Activated CD8-positive, alpha-beta memory T cell treated with anti-CD3 and anti-CD28 coated beads, Interleukin-2, amount 10 ng/mL, durations not matched to agents 7 days and 5 days (primary cell): ENCODE measurements around the gene BRD9. TPM values are rescaled to one million over a fixed set of nuclear protein-coding genes. Genes with fewer than 3 reads are reported as not detected.
"Not testable (repeated sequence)": the region's sequence is repeated elsewhere in the genome, so short reads cannot be mapped to it uniquely, and the experiment has no call there.

Source experiments
- ATAC-seq: fragments of 150-1000 bp; cut with Tn5 transposase; one replicate; pipeline ENCODE4 v1.10.0; 2021; ENCODE audit warnings: moderate library complexity
- CTCF ChIA-PET: fragments of 350-600 bp; sonication (Branson Sonifier 250); formaldehyde crosslinking; loops from one replicate; lab custom pipeline; 2021; ENCODE audit warnings: antibody characterized with exemption; lab: Charles Lee
- DNase-seq: peaks from one replicate; pipeline ENCODE4 v3.0.0-alpha.2; 2020
- H3K27ac Mint-ChIP-seq: one replicate; pipeline ENCODE4 v1.8.0; 2021; ENCODE audit warnings: mild to moderate bottlenecking, mixed read lengths
- H3K27me3 Mint-ChIP-seq: one replicate; pipeline ENCODE4 v1.8.0; 2021; ENCODE audit warnings: mixed read lengths
- H3K36me3 Mint-ChIP-seq: one replicate; pipeline ENCODE4 v1.8.0; 2021; ENCODE audit warnings: mild to moderate bottlenecking, mixed read lengths
- H3K4me1 Mint-ChIP-seq: one replicate; pipeline ENCODE4 v1.8.0; 2021; ENCODE audit warnings: mixed read lengths
- H3K4me3 Mint-ChIP-seq: one replicate; pipeline ENCODE4 v1.8.0; 2021; ENCODE audit warnings: mild to moderate bottlenecking, moderate library complexity, mixed read lengths
- H3K9me3 Mint-ChIP-seq: one replicate; pipeline ENCODE4 v1.8.0; 2022; ENCODE audit warnings: low read depth, mixed read lengths
- total RNA-seq, 2 experiments: library from RNA; stranded (reverse); gene quantifications; one replicate each; pipeline ENCODE4 v1.2.3, GENCODE V29; 2021

Gene BRD9
- total RNA-seq, 2 experiments from 2014 or later: 58.6 to 64.7 TPM

DNA sequence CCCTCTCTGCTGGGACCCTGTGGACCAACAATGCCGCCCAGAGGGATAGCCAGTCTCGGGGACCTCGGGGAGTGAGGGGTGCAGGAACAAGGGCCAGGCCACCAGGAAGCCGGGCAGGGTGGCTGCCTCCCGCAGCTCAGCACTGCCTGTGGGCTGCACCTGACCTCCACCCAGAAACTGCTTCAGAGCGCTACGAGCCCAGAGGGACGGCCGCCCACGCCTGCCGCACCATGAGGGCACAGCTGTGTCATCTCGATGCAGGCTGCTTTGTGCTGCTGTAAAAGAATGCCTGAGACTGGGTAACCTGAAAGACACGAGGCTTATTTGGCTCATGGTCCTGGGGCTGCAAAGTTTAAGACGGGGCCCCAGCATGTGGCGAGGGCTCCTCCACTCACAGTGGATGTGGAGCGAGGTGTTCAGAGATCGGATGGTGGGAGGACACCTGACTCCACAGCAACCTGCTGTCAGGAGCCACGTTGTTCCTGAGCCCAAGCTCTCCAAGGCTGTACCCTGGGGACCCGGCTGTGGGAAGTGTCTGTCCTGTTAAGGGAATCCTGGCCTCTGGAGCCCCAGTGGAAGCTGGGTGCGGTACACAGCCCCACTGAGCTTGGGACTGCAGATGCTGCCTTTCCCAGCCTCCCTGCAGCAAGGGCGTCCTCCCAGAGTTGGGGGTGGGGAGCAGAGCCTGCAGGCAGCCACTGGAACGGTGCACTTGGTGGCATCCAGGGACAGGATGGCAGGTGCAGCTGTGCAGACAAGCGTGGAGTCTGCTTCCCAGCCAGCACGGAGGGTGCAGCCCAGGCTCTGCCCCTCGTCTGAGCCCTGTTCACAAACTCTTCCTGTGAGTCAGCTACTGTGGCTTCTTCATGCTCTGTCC is 30.0 kb downstream of the BRD9 start:
- DNase-seq (no peak), ATAC-seq (no peak)
- Mint-ChIP-seq H3K4me3 (no peak overlapping the region), H3K36me3 (peaks cover 8% of the 10 kb centered on the region), H3K27ac (no peak overlapping the region), H3K27me3 (no peaks in the 10 kb centered on the region), H3K9me3 (no peaks in the 10 kb centered on the region), H3K4me1 (no peaks in the 10 kb centered on the region)
- CTCF ChIA-PET: no interaction called here

DNA sequence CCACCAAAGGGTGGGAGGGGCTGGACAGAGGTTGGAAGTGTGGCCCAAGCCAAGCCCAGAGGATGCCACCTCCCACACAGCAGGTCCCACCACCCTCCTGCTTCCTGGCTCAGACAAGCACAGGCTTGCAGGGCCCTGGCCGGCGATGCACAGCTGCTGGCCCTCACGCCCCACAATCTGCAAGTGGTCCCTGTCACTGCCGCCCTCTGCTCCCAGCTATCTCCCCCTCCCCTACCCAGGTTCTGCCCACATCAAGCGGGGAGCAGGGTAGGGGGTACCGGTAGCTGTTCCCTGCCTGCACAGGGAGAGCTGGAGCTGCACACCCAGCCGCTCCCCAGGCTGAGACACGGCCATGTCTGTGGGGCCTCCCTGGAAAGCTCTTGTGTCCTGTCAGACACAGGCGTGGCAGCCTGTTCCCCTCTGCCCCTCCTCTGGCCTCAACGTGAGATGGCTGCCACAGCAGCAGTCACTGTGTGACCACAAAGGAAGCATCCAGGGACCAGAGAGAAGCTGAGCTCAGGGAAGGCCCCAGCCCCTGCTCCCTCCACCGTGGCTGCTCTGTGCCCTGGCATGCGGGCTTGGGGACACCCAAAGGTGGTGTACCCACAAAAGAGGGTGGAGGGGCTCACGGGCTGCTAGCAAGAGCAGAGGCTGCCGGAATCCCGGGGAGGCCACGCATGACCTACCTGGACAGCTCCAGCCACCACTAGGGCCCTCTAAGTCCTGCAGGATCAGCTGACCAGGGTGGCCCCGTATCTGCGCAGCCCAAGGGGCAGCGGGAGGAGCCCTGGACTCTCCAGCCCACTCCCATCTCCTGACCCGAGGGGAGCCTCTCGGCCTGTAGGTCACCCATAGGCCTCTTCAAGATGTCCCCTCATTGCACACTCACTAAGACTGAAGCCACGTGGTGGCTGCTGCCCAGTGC is 30.9 kb downstream of the BRD9 start:
- no peak overlapping the region for H3K4me3 Mint-ChIP-seq
- H3K27me3 Mint-ChIP-seq: no peaks in the 10 kb centered on the region
- no peaks in the 10 kb centered on the region for H3K9me3 Mint-ChIP-seq
- no peak overlapping the region for H3K27ac Mint-ChIP-seq
- no peaks in the 10 kb centered on the region for H3K4me1 Mint-ChIP-seq
- DNase-seq (no peak), ATAC-seq (no peak)
- H3K36me3 Mint-ChIP-seq: peaks cover 7% of the 10 kb centered on the region
- CTCF ChIA-PET: no interaction called here

DNA sequence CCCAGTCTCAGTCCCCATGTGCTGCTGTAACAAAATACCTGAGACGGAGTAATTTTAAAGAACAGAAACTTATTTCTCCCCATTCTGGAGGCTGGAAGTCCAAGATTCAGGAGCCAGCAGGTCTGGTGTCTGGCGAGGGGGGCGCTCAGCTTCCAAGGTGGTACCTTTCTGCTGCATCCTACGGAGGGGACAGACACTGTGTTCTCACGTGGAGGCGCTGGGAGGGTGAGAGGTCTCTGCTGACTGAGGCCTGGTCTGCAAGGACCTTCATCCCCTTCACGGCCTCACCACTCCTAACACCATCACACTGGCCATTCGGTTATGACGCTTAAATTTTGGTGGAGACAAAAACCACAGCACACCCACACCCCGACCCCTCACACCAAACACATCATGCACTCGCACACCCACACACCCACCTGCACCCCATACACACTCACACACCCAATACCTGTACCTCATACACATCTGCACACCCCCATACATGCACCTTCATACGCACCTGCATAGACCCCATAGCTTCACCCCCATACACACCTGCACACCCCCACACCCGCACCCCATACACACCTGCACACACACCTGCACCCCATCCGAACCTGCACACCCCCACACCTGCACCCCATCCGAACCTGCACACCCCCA is 32.0 kb downstream of the BRD9 start:
- no peak for ATAC-seq
- Mint-ChIP-seq H3K9me3 (no peaks in the 10 kb centered on the region), H3K27ac (no peak overlapping the region)

DNA sequence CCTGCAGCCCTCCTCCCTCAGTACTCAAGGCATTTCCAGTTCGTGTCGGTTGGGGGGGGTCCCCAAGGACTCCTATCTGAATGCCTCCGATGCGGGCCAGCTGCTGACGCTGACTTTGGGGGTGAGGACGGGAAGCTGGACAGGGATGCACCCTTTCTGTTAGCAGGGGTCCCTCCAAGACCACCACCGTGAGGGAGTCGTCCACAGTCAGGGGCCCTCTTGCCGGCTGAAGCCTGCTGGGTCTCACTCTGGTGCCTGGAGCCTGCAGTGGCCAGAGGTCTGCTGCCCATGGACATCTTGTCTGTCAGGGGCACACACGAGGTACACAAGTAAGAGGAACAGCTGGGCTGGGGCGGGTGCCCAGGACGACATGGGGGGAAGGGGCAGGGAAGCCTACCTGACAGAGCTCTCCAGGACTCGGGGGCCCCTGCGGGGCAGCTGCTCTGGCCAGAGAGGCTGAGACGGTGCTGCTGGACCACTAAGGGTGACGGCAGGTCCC is 32.8 kb downstream of the BRD9 start:
- Mint-ChIP-seq H3K36me3 (peaks cover 6% of the 10 kb centered on the region), H3K4me1 (no peaks in the 10 kb centered on the region), H3K27me3 (no peaks in the 10 kb centered on the region), H3K4me3 (no peak overlapping the region), H3K27ac (no peak overlapping the region), H3K9me3 (no peaks in the 10 kb centered on the region)
- ATAC-seq: no peak
- DNase-seq: no peak
- CTCF ChIA-PET: no interaction called here

More for the DNA sequence above, 32.0 kb downstream of the BRD9 start:
- DNase-seq: no peak
- CTCF ChIA-PET: no interaction called here
- Mint-ChIP-seq H3K27me3 (no peaks in the 10 kb centered on the region), H3K4me3 (no peak overlapping the region), H3K4me1 (no peaks in the 10 kb centered on the region), H3K36me3 (peaks cover 6% of the 10 kb centered on the region)

DNA sequence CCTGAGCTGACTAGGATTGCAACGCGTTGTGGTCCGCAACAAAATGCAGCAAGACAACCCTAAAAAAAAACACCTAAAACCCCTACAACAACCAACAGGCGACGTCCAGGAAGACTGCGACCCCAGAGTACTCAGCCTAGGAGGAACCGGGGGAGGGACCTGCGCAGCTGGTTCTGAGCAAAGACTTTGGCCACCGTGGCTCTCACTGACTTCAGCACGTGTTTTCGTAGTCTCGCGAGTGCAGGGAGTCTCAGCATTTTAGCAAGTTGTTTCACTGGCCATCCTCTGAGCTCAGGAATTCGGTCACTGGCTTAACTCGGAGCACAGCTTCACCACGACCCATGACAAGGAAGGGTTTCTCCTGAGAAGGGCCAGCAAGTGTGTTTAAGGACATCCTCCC is 33.2 kb downstream of the BRD9 start:
- H3K4me1 Mint-ChIP-seq: no peaks in the 10 kb centered on the region
- CTCF ChIA-PET: no interaction called here
- DNase-seq (no peak), ATAC-seq (no peak)
- H3K9me3 Mint-ChIP-seq: no peaks in the 10 kb centered on the region
- H3K36me3 Mint-ChIP-seq: peaks cover 6% of the 10 kb centered on the region
- H3K27ac Mint-ChIP-seq: no peak overlapping the region
- no peaks in the 10 kb centered on the region for H3K27me3 Mint-ChIP-seq
- H3K4me3 Mint-ChIP-seq: no peak overlapping the region

DNA sequence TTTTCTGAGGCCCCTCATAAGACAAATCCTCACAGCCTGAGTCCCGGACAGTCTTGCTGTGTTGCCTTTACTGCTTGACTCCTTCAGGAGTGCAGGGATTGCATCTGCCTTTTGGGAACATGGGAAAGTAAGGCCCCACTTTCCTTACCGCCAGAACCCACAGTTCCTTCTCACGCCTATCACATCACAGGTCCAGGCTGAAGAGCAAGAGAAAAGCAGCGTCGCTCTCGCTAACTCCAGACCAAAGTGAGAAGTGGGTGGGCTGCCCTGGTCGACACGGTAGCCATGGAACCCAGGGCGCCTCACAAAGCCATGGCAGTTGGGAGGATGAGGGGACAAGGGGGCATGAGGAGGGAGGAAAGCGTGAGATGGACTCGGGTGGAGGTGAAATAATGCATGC is 33.9 kb downstream of the BRD9 start:
- no peak overlapping the region for H3K27ac Mint-ChIP-seq
- peaks cover 2% of the 10 kb centered on the region for H3K36me3 Mint-ChIP-seq
- CTCF ChIA-PET: no interaction called here
- ATAC-seq: no peak
- DNase-seq: no peak
- H3K4me1 Mint-ChIP-seq: no peaks in the 10 kb centered on the region
- H3K9me3 Mint-ChIP-seq: no peaks in the 10 kb centered on the region
- no peak overlapping the region for H3K4me3 Mint-ChIP-seq
- no peaks in the 10 kb centered on the region for H3K27me3 Mint-ChIP-seq

DNA sequence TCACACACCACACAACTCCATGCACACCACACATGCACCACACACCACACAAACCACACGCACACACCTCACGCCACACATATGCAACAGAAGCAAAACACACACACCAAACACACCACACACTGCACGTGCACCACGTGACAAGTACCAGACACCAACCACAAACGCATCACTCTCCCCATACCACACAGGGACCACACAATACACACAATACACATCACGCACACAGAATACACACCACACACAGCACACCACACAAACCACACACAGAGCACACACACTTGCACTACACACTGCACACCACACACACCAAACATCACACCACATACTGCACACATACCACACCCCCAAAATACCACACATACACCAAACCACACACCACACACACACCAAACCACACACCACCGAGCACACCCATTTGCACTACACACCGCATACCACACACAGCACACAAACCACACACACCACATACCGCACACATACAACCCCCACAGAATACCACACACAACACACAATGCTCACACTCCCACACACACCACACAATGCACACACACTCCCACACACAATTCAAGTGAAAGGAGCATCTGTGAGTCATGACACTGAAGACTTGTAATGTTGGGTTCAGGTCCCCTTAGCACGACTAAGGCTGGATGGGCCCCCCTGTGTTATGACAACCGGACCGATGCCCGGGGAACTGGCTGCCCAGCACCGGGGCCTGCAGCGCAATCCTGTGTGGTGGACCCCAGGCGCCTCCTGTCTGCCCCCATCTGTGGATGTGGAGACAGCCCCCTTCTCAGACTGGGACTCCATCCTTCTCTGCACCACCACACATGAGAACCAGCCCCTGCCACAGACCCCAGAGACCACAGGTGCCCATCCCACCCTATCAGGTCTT is 35.8 kb downstream of the BRD9 start:
- ATAC-seq (no peak), DNase-seq (no peak)
- H3K36me3 Mint-ChIP-seq: no peaks in the 10 kb centered on the region
- no peaks in the 10 kb centered on the region for H3K27me3 Mint-ChIP-seq
- no peaks in the 10 kb centered on the region for H3K4me1 Mint-ChIP-seq
- H3K27ac Mint-ChIP-seq: no peak overlapping the region
- no peak overlapping the region for H3K4me3 Mint-ChIP-seq
- no peaks in the 10 kb centered on the region for H3K9me3 Mint-ChIP-seq
- CTCF ChIA-PET: no interaction called here

DNA sequence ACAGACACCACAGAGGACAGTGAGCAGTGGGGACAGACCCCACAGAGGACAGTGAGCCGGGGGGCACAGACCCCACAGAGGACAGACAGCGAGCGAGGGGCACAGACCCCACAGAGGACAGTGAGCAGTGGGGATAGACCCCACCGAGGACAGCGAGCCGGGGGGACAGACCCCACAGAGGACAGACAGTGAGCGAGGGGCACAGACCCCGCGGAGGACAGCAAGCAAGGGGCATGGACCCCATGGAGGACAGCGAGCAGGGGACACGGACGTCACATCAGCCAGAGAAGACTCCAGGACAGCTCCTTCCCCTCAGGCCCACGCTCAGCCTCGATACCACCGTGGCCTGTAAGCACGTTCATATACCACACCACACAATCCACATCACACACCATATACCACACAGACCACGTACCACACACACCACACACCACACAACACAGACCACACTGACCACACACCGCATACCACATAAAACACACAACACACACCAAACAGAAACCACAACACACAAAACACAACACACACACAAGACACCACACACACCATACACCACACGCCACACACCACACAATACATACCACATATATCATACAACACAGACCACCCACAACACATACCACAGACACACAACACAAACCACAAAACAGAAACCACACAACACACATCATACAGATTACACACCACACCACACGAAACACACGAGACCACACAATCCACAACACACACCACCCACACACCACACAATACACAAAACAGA is 36.6 kb downstream of the BRD9 start:
- DNase-seq (no peak), ATAC-seq (no peak)
- Mint-ChIP-seq H3K4me1 (no peaks in the 10 kb centered on the region), H3K9me3 (no peaks in the 10 kb centered on the region), H3K36me3 (no peaks in the 10 kb centered on the region), H3K27me3 (no peaks in the 10 kb centered on the region), H3K27ac (no peak overlapping the region), H3K4me3 (no peak overlapping the region)
- CTCF ChIA-PET: no interaction called here

DNA sequence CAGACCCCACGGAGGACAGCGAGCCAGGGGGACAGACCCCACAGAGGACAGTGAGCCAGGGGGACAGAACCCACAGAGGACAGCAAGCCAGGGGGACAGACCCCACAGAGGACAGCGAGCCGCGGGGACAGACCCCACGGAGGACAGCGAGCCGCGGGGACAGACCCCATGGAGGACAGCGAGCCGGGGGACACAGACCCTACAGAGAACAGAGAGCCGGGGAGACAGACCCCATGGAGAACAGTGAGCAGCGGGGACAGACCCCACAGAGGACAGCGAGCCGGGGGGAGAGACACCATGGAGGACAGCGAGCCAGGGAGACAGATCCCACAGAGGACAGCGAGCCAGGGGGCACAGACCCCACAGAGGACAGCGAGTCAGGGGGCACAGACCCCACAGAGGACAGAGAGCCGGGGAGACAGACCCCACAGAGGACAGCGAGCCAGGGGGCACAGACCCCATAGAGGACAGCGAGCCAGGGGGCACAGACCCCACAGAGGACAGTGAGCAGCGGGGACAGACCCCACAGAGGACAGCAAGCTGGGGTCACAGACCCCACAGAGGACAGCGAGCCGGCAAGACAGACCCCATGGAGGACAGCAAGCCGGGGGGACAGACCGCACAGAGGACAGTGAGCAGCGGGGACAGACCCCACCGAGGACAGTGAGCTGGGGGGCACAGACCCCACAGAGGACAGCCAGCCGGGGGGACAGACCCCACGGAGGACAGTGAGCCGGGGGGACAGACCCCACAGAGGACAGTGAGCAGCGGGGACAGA is 37.4 kb downstream of the BRD9 start:
- no peaks in the 10 kb centered on the region for H3K9me3 Mint-ChIP-seq
- no peak for DNase-seq
- no peaks in the 10 kb centered on the region for H3K27me3 Mint-ChIP-seq
- H3K27ac Mint-ChIP-seq: no peak overlapping the region
- H3K4me3 Mint-ChIP-seq: no peak overlapping the region
- CTCF ChIA-PET: no interaction called here
- no peaks in the 10 kb centered on the region for H3K4me1 Mint-ChIP-seq
- ATAC-seq: no peak
- no peaks in the 10 kb centered on the region for H3K36me3 Mint-ChIP-seq

DNA sequence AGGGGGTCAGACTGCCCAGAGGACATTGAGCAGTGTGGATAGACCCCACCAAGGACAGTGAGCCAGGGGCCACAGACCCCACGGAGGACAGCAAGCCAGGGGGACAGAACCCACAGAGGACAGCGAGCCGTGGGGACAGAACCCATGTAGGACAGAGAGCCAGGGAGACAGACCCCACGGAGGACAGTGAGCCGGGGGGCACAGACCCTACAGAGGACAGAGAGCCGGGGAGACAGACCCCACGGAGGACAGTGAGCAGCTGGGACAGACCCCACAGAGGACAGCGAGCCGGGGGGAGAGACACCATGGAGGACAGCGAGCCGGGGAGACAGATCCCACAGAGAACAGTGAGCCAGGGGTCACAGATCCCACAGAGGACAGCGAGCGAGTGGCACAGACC is 38.4 kb downstream of the BRD9 start:
- no peak for DNase-seq
- CTCF ChIA-PET: no interaction called here
- Mint-ChIP-seq H3K4me1 (no peaks in the 10 kb centered on the region), H3K27ac (no peak overlapping the region), H3K9me3 (no peaks in the 10 kb centered on the region), H3K4me3 (no peak overlapping the region), H3K36me3 (no peaks in the 10 kb centered on the region), H3K27me3 (no peaks in the 10 kb centered on the region)
- no peak for ATAC-seq

DNA sequence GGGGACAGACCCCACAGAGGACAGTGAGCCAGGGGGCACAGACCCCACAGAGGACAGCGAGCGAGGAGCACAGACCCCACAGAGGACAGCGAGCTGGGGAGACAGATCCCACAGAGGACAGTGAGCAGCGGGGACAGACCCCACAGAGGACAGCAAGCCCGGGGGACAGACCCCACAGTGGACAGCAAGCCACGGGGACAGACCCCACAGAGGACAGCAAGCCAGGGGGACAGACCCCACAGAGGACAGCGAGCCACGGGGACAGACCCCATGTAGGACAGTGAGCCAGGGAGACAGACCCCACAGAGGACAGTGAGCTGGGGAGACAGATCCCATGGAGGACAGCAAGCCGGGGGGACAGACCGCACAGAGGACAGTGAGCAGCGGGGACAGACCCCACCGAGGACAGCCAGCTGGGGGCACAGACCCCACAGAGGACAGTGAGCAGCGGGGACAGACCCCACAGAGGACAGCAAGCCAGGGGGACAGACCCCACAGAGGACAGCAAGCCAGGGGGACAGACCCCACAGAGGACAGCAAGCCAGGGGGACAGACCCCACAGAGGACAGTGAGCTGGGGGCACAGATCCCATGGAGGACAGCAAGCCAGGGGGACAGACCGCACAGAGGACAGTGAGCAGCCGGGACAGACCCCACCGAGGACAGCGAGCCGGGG is 39.0 kb downstream of the BRD9 start:
- H3K4me1 Mint-ChIP-seq, DNase-seq, H3K36me3 Mint-ChIP-seq, CTCF ChIA-PET, ATAC-seq, H3K27me3 Mint-ChIP-seq, H3K4me3 Mint-ChIP-seq, H3K27ac Mint-ChIP-seq, H3K9me3 Mint-ChIP-seq: not testable (repeated sequence)
